B cell (primary cell): ENCODE data around the gene SGCG. TPM values are rescaled to one million over a fixed set of nuclear protein-coding genes. Genes with fewer than 3 reads are reported as not detected.
"Not testable (repeated sequence)": the region's sequence is repeated elsewhere in the genome, so short reads cannot be mapped to it uniquely, and the experiment has no call there.

ENCODE experiments used
- ATAC-seq: fragments of 200-7000 bp; cut with Tn5 transposase; one replicate; pipeline ENCODE4 v1.10.0; 2021; ENCODE audit warnings: low read depth, mild to moderate bottlenecking, moderate number of reproducible peaks, moderate library complexity
- CTCF ChIA-PET: fragments of 350-600 bp; sonication (Branson Sonifier 250); formaldehyde crosslinking; loops from one replicate; lab custom pipeline; 2021; ENCODE audit warnings: antibody characterized with exemption, inconsistent platforms; lab: Charles Lee
- POLR2A ChIA-PET: fragments of 350-600 bp; sonication (Branson Sonifier 250); formaldehyde crosslinking; loops from one replicate; lab custom pipeline; 2021; ENCODE audit warnings: antibody characterized with exemption; lab: Charles Lee
- DNase-seq: peaks from one replicate; pipeline ENCODE4 v3.0.0; 2013
- H2AFZ ChIP-seq: 2 replicates; pipeline ENCODE4 v1.6.1; 2012; ENCODE audit warnings: mild to moderate bottlenecking, low read depth, low read length; ENCODE audit not compliant: insufficient read depth, poor library complexity, severe bottlenecking
- H3K27ac ChIP-seq, 2 donors: 1 replicate in 1 of 2; 2 replicates in 1 of 2; pipeline ENCODE4 v1.5.1; 2012 to 2013; ENCODE audit warnings: low read length in 2 of 2, mild to moderate bottlenecking in 2 of 2, moderate library complexity in 1 of 2
- H3K27me3 ChIP-seq, 4 experiments: fragments of 200-600 bp in 1 of 4; sonication (generic) in 1 of 4; replicated peaks in 1 of 4; 1 replicate in 2 of 4; 2 replicates in 2 of 4; pipeline versions ENCODE4 v1.6.1 to v1.7.0; 2013 to 2016; ENCODE audit warnings: low read length in 3 of 4, mild to moderate bottlenecking in 2 of 4, mixed read lengths in 1 of 4, moderate library complexity in 1 of 4; ENCODE audit not compliant: insufficient read depth in 4 of 4, control insufficient read depth in 3 of 4; ENCODE audit errors: control extremely low read depth in 1 of 4
- H3K36me3 ChIP-seq, 2 experiments: replicated peaks in 1 of 2; 1 replicate in 1 of 2; 2 replicates in 1 of 2; pipeline versions ENCODE4 v1.6.1 to v1.7.1; 2013; ENCODE audit warnings: low read length in 1 of 2; ENCODE audit not compliant: insufficient read depth in 2 of 2, control insufficient read depth in 1 of 2; ENCODE audit errors: control extremely low read depth in 1 of 2, extremely low read depth in 1 of 2
- H3K4me1 ChIP-seq, 2 donors: fragments of 200-600 bp in 1 of 2; sonication (generic) in 1 of 2; 1 replicate in 1 of 2; 2 replicates in 1 of 2; pipeline versions ENCODE4 v1.5.1 to v1.6.1; 2013 to 2017; ENCODE audit warnings: low read length in 2 of 2; ENCODE audit not compliant: control insufficient read depth in 2 of 2, insufficient read depth in 2 of 2
- H3K4me2 ChIP-seq: replicated peaks from 2 replicates; pipeline ENCODE3; 2012; ENCODE audit warnings: mild to moderate bottlenecking, low read depth, low read length; ENCODE audit not compliant: poor library complexity, severe bottlenecking
- H3K4me3 ChIP-seq, 5 experiments: fragments of 200-600 bp in 1 of 5; sonication (generic) in 1 of 5; 1 replicate in 3 of 5; 2 replicates in 2 of 5; pipeline versions ENCODE4 v1.5.1 to v1.7.0; 2011 to 2016; ENCODE audit warnings: low read length in 4 of 5, mild to moderate bottlenecking in 4 of 5, low read depth in 2 of 5, control low read depth in 1 of 5, moderate library complexity in 1 of 5; ENCODE audit not compliant: insufficient read depth in 1 of 5; ENCODE audit errors: control extremely low read depth in 1 of 5, extremely low read depth in 1 of 5
- H3K79me2 ChIP-seq: fragments of 200-600 bp; sonication (generic); one replicate; pipeline ENCODE4 v1.6.0; 2016; ENCODE audit warnings: low read length; ENCODE audit not compliant: control insufficient read depth, insufficient read depth
- H3K9ac ChIP-seq: fragments of 200-600 bp; sonication (generic); 2 replicates; pipeline ENCODE4 v1.6.1; 2017; ENCODE audit warnings: mild to moderate bottlenecking, low read length, moderate library complexity
- H3K9me3 ChIP-seq, 3 donors: one replicate each; pipeline versions ENCODE4 v1.6.1 to v1.7.1; 2013; ENCODE audit warnings: low read length in 2 of 3; ENCODE audit not compliant: control insufficient read depth in 2 of 3, insufficient read depth in 1 of 3; ENCODE audit errors: control extremely low read depth in 1 of 3
- H4K20me1 ChIP-seq: 2 replicates; pipeline ENCODE4 v1.6.0; 2012; ENCODE audit warnings: mild to moderate bottlenecking, low read length; ENCODE audit not compliant: insufficient read depth, control insufficient read depth, poor library complexity, severe bottlenecking
- H3K27ac Mint-ChIP-seq: one replicate; pipeline ENCODE4 v1.8.0; 2021; ENCODE audit warnings: mixed read lengths
- H3K27me3 Mint-ChIP-seq: one replicate; pipeline ENCODE4 v1.8.0; 2021; ENCODE audit warnings: mixed read lengths
- H3K4me1 Mint-ChIP-seq: one replicate; pipeline ENCODE4 v1.8.0; 2021; ENCODE audit warnings: mixed read lengths
- H3K4me3 Mint-ChIP-seq: one replicate; pipeline ENCODE4 v1.8.0; 2021; ENCODE audit warnings: mixed read lengths
- H3K9me3 Mint-ChIP-seq: one replicate; pipeline ENCODE4 v1.8.0; 2022; ENCODE audit warnings: mixed read lengths; ENCODE audit not compliant: insufficient read depth
- CTCF ChIP-seq: fragments of 200-600 bp; IDR thresholded peaks from one replicate; pipeline ENCODE4 v1.8.0; 2022; ENCODE audit warnings: antibody characterized with exemption, mild to moderate bottlenecking
- EZH2 ChIP-seq: IDR thresholded peaks from 2 replicates; pipeline ENCODE4 v1.6.1; 2012; ENCODE audit warnings: borderline replicate concordance, low read depth, mild to moderate bottlenecking, moderate library complexity, low read length; ENCODE audit not compliant: insufficient read depth, poor library complexity, severe bottlenecking
- WGBS: methylation state at CpG from one replicate; pipeline ENCODE4 v1.1.5; 2013; ENCODE audit warnings: missing lambda C conversion rate; ENCODE audit not compliant: insufficient coverage; 5-methylcytosine and 5-hydroxymethylcytosine counted together
- intact Hi-C: fragments of 100-400 bp; cut with micrococcal nuclease; formaldehyde crosslinking; loops from one replicate; pipeline ENCODE4 v1.10.0; 2022
- polyA plus RNA-seq: library from polyadenylated mRNA; depleted of rRNA; stranded (reverse); fragments of >200 nt; gene quantifications from 2 replicates; pipeline ENCODE4 v1.2.3, GENCODE V29; 2012
- total RNA-seq, 2 donors: library from RNA; stranded (reverse); fragments of 120-200 nt in 1 of 2; gene quantifications; 1 replicate in 1 of 2; 2 replicates in 1 of 2; pipeline versions ENCODE4 v1.2.3 to v1.2.4, GENCODE V29; 2013 to 2022

The SGCG gene
- total and polyA plus RNA-seq, 2 donors (not counting 1 experiment from before 2014, with no cell fraction given), result not detected

- TF ChIP-seq EZH2 (no peak), CTCF (no peak)
- peaks cover 21% of the 10 kb centered on the region for H3K27me3 Mint-ChIP-seq
- no peak overlapping the region for H3K4me2 ChIP-seq
- no peak overlapping the region for H3K27ac Mint-ChIP-seq
- ATAC-seq (no peak), DNase-seq (no peak)
- peaks cover 0 to 7% (median 0%) of the 10 kb centered on the region in 3 donors for H3K9me3 ChIP-seq
- H3K27me3 ChIP-seq, result peaks cover 0 to 2% (median 0%) of the 10 kb centered on the region in 4 experiments
- CTCF ChIA-PET, result no interaction called here
- no peaks in the 10 kb centered on the region for H3K79me2 ChIP-seq
- H3K27ac ChIP-seq, result no peak overlapping the region
- intact Hi-C loops, result no loop called here
- H4K20me1 ChIP-seq, result no peaks in the 10 kb centered on the region
- POLR2A ChIA-PET, result no interaction called here
- no peaks in the 10 kb centered on the region for H3K9me3 Mint-ChIP-seq
- H3K9ac ChIP-seq, result no peak overlapping the region
- no peaks in the 10 kb centered on the region for H3K36me3 ChIP-seq
- H2AFZ ChIP-seq, result no peak overlapping the region
- H3K4me3 Mint-ChIP-seq, result no peak overlapping the region
- 74% methylated on average over 5 of the region's 5 CpGs for WGBS
- no peaks in the 10 kb centered on the region for H3K4me1 ChIP-seq
- H3K4me1 Mint-ChIP-seq, result no peaks in the 10 kb centered on the region
- H3K4me3 ChIP-seq, result no peak overlapping the region
Measured at GRCh38 chr13:23289917-23290357, 109.2 kb downstream of the SGCG start.

GRCh38 chr13:23292586-23292985, 111.8 kb downstream of the SGCG start:
- POLR2A ChIA-PET, result no interaction called here
- no peak overlapping the region for H3K4me3 Mint-ChIP-seq
- Histone ChIP-seq H3K4me1 (no peaks in the 10 kb centered on the region), H3K4me2 (no peak overlapping the region), H4K20me1 (no peaks in the 10 kb centered on the region), H3K9ac (no peak overlapping the region), H3K36me3 (no peaks in the 10 kb centered on the region), H3K4me3 (no peak overlapping the region), H3K9me3 (no peaks in the 10 kb centered on the region), H3K27ac (no peak overlapping the region), H3K27me3 (no peaks in the 10 kb centered on the region), H3K79me2 (no peaks in the 10 kb centered on the region), H2AFZ (no peak overlapping the region)
- ATAC-seq, result no peak
- TF ChIP-seq EZH2, result no peak
- no peak for TF ChIP-seq CTCF
- intact Hi-C loops, result no loop called here
- no peak for DNase-seq
- H3K9me3 Mint-ChIP-seq, result no peaks in the 10 kb centered on the region
- H3K27me3 Mint-ChIP-seq, result peaks cover 14% of the 10 kb centered on the region
- CTCF ChIA-PET, result no interaction called here
- no peak overlapping the region for H3K27ac Mint-ChIP-seq
- no CpG with 5 or more reads among the region's 1 CpG for WGBS
- H3K4me1 Mint-ChIP-seq, result no peaks in the 10 kb centered on the region

GRCh38 chr13:23314837-23315236, 134.1 kb downstream of the SGCG start:
- H3K79me2 ChIP-seq, H3K4me1 Mint-ChIP-seq, DNase-seq, CTCF ChIA-PET, H3K4me3 ChIP-seq, H3K4me1 ChIP-seq, H3K27me3 ChIP-seq, H2AFZ ChIP-seq, ATAC-seq, H3K27ac ChIP-seq, H3K27ac Mint-ChIP-seq, H3K4me2 ChIP-seq, H3K9ac ChIP-seq, H3K36me3 ChIP-seq, H3K9me3 ChIP-seq, H3K9me3 Mint-ChIP-seq, intact Hi-C loops, POLR2A ChIA-PET, H4K20me1 ChIP-seq, H3K4me3 Mint-ChIP-seq: not testable (repeated sequence)
- peaks cover 30% of the 10 kb centered on the region for H3K27me3 Mint-ChIP-seq
- WGBS, result 89% methylated on average over 6 of the region's 6 CpGs
